Lower leg skin (tissue), 3 donors: ENCODE results near the gene ACACA.

ENCODE experiments used
- CTCF ChIP-seq, 3 donors: fragments of 450-650 bp; IDR thresholded peaks; one replicate each; pipeline ENCODE4 v1.5.1; 2016; ENCODE audit warnings: antibody characterized with exemption in 3 of 3, mild to moderate bottlenecking in 3 of 3, moderate library complexity in 2 of 3
- POLR2A ChIP-seq, 2 donors: fragments of 450-650 bp; IDR thresholded peaks; one replicate each; pipeline ENCODE4 v1.6.1; 2016 to 2017; ENCODE audit warnings: antibody characterized with exemption in 2 of 2, mild to moderate bottlenecking in 1 of 2, moderate library complexity in 1 of 2

- TF ChIP-seq CTCF (IDR thresholded peaks at IDR 0.05) (no peak), POLR2A (IDR thresholded peaks at IDR 0.05) (no peak)
These were observed 18.4 kb downstream of the ACACA start for GRCh38 chr17:37388266-37388665.
